CD4-positive, alpha-beta T cell (primary cell): Measurements from ENCODE around the gene SEMA3E. TPM values are rescaled to one million over a fixed set of nuclear protein-coding genes. Genes with fewer than 3 reads are reported as not detected.

Experiments used
- ATAC-seq: fragments of 200-7000 bp; cut with Tn5 transposase; one replicate; pipeline ENCODE4 v1.10.0; 2022; ENCODE audit warnings: mild to moderate bottlenecking; ENCODE audit not compliant: poor library complexity
- CTCF ChIA-PET: fragments of 350-600 bp; sonication (Branson Sonifier 250); formaldehyde crosslinking; loops from one replicate; lab custom pipeline; 2021; ENCODE audit warnings: antibody characterized with exemption, inconsistent platforms; lab: Charles Lee
- POLR2A ChIA-PET: fragments of 350-600 bp; sonication (Branson Sonifier 250); formaldehyde crosslinking; loops from one replicate; lab custom pipeline; 2021; ENCODE audit warnings: antibody characterized with exemption, inconsistent platforms; lab: Charles Lee
- DNase-seq, 14 experiments: peaks; one replicate each; pipeline ENCODE4 v3.0.0-alpha.2; 2013 to 2020; ENCODE audit warnings: mixed read lengths in 2 of 14
- H3K27ac ChIP-seq, 2 donors: one replicate each; pipeline versions ENCODE4 v1.5.1 to v1.7.0; 2013; ENCODE audit warnings: low read length in 2 of 2, low read depth in 1 of 2, mild to moderate bottlenecking in 1 of 2
- H3K27me3 ChIP-seq, 2 experiments: 1 replicate in 1 of 2; 2 replicates in 1 of 2; pipeline versions ENCODE4 v1.6.1 to v1.7.0; 2013; ENCODE audit warnings: low read length in 2 of 2, control low read depth in 1 of 2, mild to moderate bottlenecking in 1 of 2, moderate library complexity in 1 of 2; ENCODE audit not compliant: insufficient read depth in 2 of 2, control insufficient read depth in 1 of 2
- H3K36me3 ChIP-seq: one replicate; pipeline ENCODE4 v1.6.1; 2013; ENCODE audit warnings: low read length, control low read depth; ENCODE audit not compliant: insufficient read depth
- H3K4me1 ChIP-seq: one replicate; pipeline ENCODE4 v1.6.1; 2013; ENCODE audit warnings: low read length, control low read depth; ENCODE audit not compliant: insufficient read depth
- H3K4me3 ChIP-seq: one replicate; pipeline ENCODE4 v1.5.1; 2013; ENCODE audit warnings: mild to moderate bottlenecking, low read length, moderate library complexity
- H3K9me3 ChIP-seq, 2 experiments: 1 replicate in 1 of 2; 2 replicates in 1 of 2; pipeline versions ENCODE4 v1.6.1 to v1.7.0; 2013; ENCODE audit warnings: low read length in 2 of 2, mild to moderate bottlenecking in 2 of 2, control low read depth in 1 of 2, moderate library complexity in 1 of 2; ENCODE audit not compliant: control insufficient read depth in 1 of 2, insufficient read depth in 1 of 2
- H3K27ac Mint-ChIP-seq: one replicate; pipeline ENCODE4 v1.8.0; 2020; ENCODE audit warnings: mixed read lengths
- H3K27me3 Mint-ChIP-seq: one replicate; pipeline ENCODE4 v1.8.0; 2021; ENCODE audit warnings: mixed read lengths
- H3K36me3 Mint-ChIP-seq: one replicate; pipeline ENCODE4 v1.8.0; 2021; ENCODE audit warnings: low read depth, mixed read lengths
- H3K4me1 Mint-ChIP-seq: one replicate; pipeline ENCODE4 v1.8.0; 2021; ENCODE audit warnings: low read depth, mixed read lengths
- H3K4me3 Mint-ChIP-seq: one replicate; pipeline ENCODE4 v1.8.0; 2020; ENCODE audit warnings: mild to moderate bottlenecking, mixed read lengths
- H3K9me3 Mint-ChIP-seq: one replicate; pipeline ENCODE4 v1.8.0; 2020; ENCODE audit warnings: mixed read lengths
- intact Hi-C, 2 experiments: fragments of 100-400 bp; cut with DNase I in 1 of 2; cut with micrococcal nuclease in 1 of 2; formaldehyde crosslinking; loops; one replicate each; pipeline versions ENCODE4 v1.15.1 to v1.9.0; 2023 to 2025; cut with DNase I, micrococcal nuclease
- total RNA-seq, 174 experiments: library from RNA in 2 of 174; stranded (reverse) in 2 of 174; gene quantifications; one replicate each; pipeline ENCODE4 v1.2.3 and lab custom pipeline; 2021 to 2026
- TF ChIP-seq, protein P1 (sequence below): fragments of 200-600 bp; IDR thresholded peaks from one replicate; pipeline ENCODE4 v1.8.0; 2022; ENCODE audit warnings: antibody characterized with exemption, mild to moderate bottlenecking

Gene SEMA3E
- total RNA-seq, 2 experiments from 2014 or later: not detected

DNA sequence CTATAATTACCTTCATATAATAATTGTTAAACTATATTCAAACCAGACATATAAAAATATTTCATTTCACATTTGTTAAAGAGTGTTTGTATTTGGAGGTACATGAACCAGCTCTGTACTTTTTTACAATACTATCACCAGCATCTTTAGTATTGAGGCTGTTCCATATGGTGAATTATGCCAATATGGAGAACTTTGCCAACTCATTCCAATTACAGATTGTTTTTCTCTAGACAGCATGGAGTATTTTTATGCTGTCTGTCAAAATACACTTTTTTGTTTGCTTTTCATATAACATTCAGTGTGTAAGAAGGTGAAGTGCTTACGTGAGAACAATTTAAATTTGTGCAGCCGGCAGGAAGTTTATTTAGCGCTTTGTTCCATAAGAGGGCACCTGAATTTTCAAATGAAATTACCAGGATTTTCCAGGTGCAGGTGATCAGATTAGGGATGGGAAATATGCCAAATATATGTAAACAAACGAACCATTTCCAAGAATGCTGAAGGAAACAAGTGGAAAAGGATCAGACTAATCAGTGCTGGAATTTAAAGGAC, 54.9 kb downstream of the SEMA3E start:
- H3K4me3 Mint-ChIP-seq: no peak overlapping the region
- no peaks in the 10 kb centered on the region for H3K36me3 Mint-ChIP-seq
- Histone ChIP-seq H3K4me1 (no peaks in the 10 kb centered on the region), H3K27ac (no peak overlapping the region), H3K36me3 (no peaks in the 10 kb centered on the region), H3K4me3 (no peak overlapping the region), H3K27me3 (no peaks in the 10 kb centered on the region), H3K9me3 (no peaks in the 10 kb centered on the region)
- ATAC-seq (no peak), DNase-seq (no peak)
- H3K9me3 Mint-ChIP-seq: peaks cover 2% of the 10 kb centered on the region
- H3K27me3 Mint-ChIP-seq: no peaks in the 10 kb centered on the region
- TF ChIP-seq, protein P1, sequence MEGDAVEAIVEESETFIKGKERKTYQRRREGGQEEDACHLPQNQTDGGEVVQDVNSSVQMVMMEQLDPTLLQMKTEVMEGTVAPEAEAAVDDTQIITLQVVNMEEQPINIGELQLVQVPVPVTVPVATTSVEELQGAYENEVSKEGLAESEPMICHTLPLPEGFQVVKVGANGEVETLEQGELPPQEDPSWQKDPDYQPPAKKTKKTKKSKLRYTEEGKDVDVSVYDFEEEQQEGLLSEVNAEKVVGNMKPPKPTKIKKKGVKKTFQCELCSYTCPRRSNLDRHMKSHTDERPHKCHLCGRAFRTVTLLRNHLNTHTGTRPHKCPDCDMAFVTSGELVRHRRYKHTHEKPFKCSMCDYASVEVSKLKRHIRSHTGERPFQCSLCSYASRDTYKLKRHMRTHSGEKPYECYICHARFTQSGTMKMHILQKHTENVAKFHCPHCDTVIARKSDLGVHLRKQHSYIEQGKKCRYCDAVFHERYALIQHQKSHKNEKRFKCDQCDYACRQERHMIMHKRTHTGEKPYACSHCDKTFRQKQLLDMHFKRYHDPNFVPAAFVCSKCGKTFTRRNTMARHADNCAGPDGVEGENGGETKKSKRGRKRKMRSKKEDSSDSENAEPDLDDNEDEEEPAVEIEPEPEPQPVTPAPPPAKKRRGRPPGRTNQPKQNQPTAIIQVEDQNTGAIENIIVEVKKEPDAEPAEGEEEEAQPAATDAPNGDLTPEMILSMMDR: no peak
- POLR2A ChIA-PET: no interaction called here
- intact Hi-C loops: no loop called here
- no peaks in the 10 kb centered on the region for H3K4me1 Mint-ChIP-seq
- no peak overlapping the region for H3K27ac Mint-ChIP-seq
- CTCF ChIA-PET: no interaction called here

DNA sequence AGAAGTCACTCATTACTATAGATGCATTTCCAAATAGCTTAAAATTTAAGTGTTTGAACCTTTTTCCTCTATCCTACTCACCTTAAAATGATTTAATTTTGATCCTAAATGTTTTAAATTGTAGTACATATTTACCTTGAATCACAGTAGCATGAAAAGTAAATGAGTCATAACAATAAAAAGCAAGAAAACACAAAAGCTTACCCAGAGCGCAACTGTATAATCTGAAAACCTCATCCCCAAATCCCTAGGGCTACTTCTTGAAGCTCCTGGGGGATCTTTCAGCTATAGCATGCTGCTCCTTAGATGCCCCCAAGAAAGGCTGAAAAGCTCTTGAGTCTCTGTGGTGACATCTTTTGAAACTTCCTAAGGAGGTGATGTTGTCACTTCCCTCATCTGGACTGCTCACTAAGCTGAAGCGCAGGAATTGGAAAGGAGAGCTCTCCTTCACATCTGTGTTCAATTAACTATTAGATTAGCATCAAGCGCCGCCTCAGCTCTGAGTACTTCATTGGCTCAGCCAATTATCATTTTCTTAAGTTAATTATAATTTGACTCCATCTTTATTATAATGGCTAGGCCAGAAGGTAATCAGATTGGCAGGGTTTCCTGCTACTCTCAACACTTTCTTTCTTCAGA, 60.2 kb downstream of the SEMA3E start:
- ChIA-PET POLR2A (no interaction called here), CTCF (no interaction called here)
- no peak overlapping the region for H3K4me3 ChIP-seq
- no peak overlapping the region for H3K27ac ChIP-seq
- H3K9me3 Mint-ChIP-seq: peaks cover 4% of the 10 kb centered on the region
- H3K27me3 ChIP-seq: no peaks in the 10 kb centered on the region
- H3K4me3 Mint-ChIP-seq: no peak overlapping the region
- intact Hi-C loops: no loop called here
- H3K36me3 Mint-ChIP-seq: no peaks in the 10 kb centered on the region
- no peaks in the 10 kb centered on the region for H3K4me1 ChIP-seq
- H3K4me1 Mint-ChIP-seq: no peaks in the 10 kb centered on the region
- ATAC-seq (no peak), DNase-seq (no peak)
- H3K27me3 Mint-ChIP-seq: no peaks in the 10 kb centered on the region
- no peaks in the 10 kb centered on the region for H3K36me3 ChIP-seq
- TF ChIP-seq, protein P1: no peak
- no peak overlapping the region for H3K27ac Mint-ChIP-seq
- no peaks in the 10 kb centered on the region for H3K9me3 ChIP-seq

DNA sequence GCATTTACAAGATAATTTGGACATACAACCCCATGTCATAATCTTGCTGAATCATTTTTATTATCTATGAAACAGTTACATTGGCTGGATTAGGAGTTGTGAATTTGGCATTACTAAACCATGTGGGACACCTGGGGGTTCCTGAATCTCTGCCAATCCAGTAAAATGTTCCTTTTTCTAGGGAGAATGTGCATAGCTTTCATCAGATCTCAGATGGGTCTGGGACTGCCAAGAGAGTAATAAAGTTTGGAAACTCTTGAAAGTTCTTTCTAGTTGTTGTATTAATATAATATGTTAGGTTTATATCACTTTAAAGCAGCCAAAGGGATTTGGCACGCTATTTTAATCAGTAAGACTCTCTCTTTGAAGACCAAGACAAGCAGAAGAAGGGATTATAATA, 62.7 kb downstream of the SEMA3E start:
- POLR2A ChIA-PET: no interaction called here
- intact Hi-C loops: no loop called here
- ATAC-seq (no peak), DNase-seq (no peak)
- Mint-ChIP-seq H3K27me3 (no peaks in the 10 kb centered on the region), H3K36me3 (no peaks in the 10 kb centered on the region), H3K27ac (no peak overlapping the region), H3K4me1 (no peaks in the 10 kb centered on the region), H3K4me3 (no peak overlapping the region), H3K9me3 (peaks cover 5% of the 10 kb centered on the region)
- no peak overlapping the region for H3K4me3 ChIP-seq
- no peaks in the 10 kb centered on the region for H3K4me1 ChIP-seq
- no peak overlapping the region for H3K27ac ChIP-seq
- no peaks in the 10 kb centered on the region for H3K27me3 ChIP-seq
- no peaks in the 10 kb centered on the region for H3K9me3 ChIP-seq
- H3K36me3 ChIP-seq: no peaks in the 10 kb centered on the region
- CTCF ChIA-PET: no interaction called here
- TF ChIP-seq, protein P1: no peak
